Muscle of leg (tissue), 16 donors: ENCODE data around the gene OR52J3. TPM values are rescaled to one million over a fixed set of nuclear protein-coding genes. Genes with fewer than 3 reads are reported as not detected.

ENCODE experiments used
- DNase-seq: peaks from one replicate; pipeline ENCODE4 v3.0.0; 2013
- H3K27ac ChIP-seq: one replicate; pipeline ENCODE4 v1.5.1; 2013; ENCODE audit warnings: mild to moderate bottlenecking, low read length, control low read depth
- H3K27me3 ChIP-seq: one replicate; pipeline ENCODE4 v1.6.1; 2013; ENCODE audit warnings: low read length; ENCODE audit not compliant: control insufficient read depth, insufficient read depth
- H3K36me3 ChIP-seq: one replicate; pipeline ENCODE4 v1.6.1; 2013; ENCODE audit warnings: low read length; ENCODE audit not compliant: control insufficient read depth, insufficient read depth
- H3K4me1 ChIP-seq: one replicate; pipeline ENCODE4 v1.6.1; 2013; ENCODE audit warnings: low read length; ENCODE audit not compliant: control insufficient read depth, insufficient read depth
- H3K4me3 ChIP-seq: one replicate; pipeline ENCODE4 v1.5.1; 2013; ENCODE audit warnings: low read length, control low read depth
- H3K9me3 ChIP-seq: replicated peaks from 2 replicates; pipeline ENCODE4 v1.6.1; 2013; ENCODE audit warnings: low read depth, low read length; ENCODE audit not compliant: control insufficient read depth
- WGBS: methylation state at CpG from one replicate; pipeline ENCODE4 v1.1.5; 2013; ENCODE audit warnings: missing lambda C conversion rate; ENCODE audit not compliant: insufficient coverage; 5-methylcytosine and 5-hydroxymethylcytosine counted together
- long read RNA-seq, 11 donors: transcript quantifications; one replicate each; lab custom pipeline, GENCODE V29; 2026
- polyA plus RNA-seq, 8 donors: library from polyadenylated mRNA; unstranded; fragments of 120-200 nt; gene quantifications; one replicate each; pipeline versions ENCODE4 v1.2.1 to v1.2.3, GENCODE V29; 2013; ENCODE audit warnings: inconsistent platforms in 1 of 8, low replicate concordance in 1 of 8; ENCODE audit not compliant: insufficient read length in 8 of 8, insufficient read depth in 1 of 8
- total RNA-seq: library from RNA; stranded (reverse); fragments of 120-200 nt; gene quantifications from one replicate; pipeline ENCODE4 v1.2.4, GENCODE V29; 2013

Gene OR52J3
- total RNA-seq (not detected), polyA plus RNA-seq (not detected)
- long read RNA-seq, donor 1 = 0 reads
- long read RNA-seq, donor 2 = 0 reads
- long read RNA-seq, donor 3 = 0 reads
- long read RNA-seq, donor 4 = 0 reads
- long read RNA-seq, donor 5 = 0 reads
- long read RNA-seq, donor 6 = 0 reads
- long read RNA-seq, donor 7 = 0 reads
- long read RNA-seq, donor 8, partial matches to known transcripts = 0 of 1 reads
- long read RNA-seq, donor 8, other reads (novel, unspliced or antisense) = 0 of 1 reads
- long read RNA-seq, donor 9 = 0 reads
- long read RNA-seq, donor 10 = 0 reads
- long read RNA-seq, donor 11 = 0 reads

DNA sequence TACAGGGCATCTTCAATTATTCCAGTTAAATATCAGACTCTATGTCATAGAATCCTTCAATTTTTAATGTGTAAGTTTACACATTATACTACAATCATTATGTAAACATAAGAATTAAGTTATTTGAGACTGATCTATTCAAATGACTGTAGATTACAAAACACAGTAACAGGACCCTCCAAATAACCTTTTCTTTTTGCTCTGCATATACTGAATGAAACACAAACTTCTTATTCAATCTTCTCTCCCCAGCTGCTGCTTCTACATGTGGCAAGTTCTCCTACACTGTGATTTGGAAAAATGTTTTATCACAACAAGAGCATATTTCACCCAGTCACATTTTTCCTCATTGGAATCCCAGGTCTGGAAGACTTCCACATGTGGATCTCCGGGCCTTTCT lies at the start of gene OR52J3:
TSS of gene OR52J3 (plus strand) at position 301 of the 400 bp plus-strand sequence. CDS start at position 301, 0 bp downstream.
- no peaks in the 10 kb centered on the region for H3K9me3 ChIP-seq
- no peaks in the 10 kb centered on the region for H3K36me3 ChIP-seq
- no peak within 1 kb of the TSS for H3K27ac ChIP-seq
- H3K4me3 ChIP-seq = no peak within 1 kb of the TSS
- H3K27me3 ChIP-seq = no peaks in the 10 kb centered on the region
- H3K4me1 ChIP-seq = no peaks in the 10 kb centered on the region
- no peak for DNase-seq
- 93% methylated on average over 1 of the region's 1 CpG for WGBS

DNA sequence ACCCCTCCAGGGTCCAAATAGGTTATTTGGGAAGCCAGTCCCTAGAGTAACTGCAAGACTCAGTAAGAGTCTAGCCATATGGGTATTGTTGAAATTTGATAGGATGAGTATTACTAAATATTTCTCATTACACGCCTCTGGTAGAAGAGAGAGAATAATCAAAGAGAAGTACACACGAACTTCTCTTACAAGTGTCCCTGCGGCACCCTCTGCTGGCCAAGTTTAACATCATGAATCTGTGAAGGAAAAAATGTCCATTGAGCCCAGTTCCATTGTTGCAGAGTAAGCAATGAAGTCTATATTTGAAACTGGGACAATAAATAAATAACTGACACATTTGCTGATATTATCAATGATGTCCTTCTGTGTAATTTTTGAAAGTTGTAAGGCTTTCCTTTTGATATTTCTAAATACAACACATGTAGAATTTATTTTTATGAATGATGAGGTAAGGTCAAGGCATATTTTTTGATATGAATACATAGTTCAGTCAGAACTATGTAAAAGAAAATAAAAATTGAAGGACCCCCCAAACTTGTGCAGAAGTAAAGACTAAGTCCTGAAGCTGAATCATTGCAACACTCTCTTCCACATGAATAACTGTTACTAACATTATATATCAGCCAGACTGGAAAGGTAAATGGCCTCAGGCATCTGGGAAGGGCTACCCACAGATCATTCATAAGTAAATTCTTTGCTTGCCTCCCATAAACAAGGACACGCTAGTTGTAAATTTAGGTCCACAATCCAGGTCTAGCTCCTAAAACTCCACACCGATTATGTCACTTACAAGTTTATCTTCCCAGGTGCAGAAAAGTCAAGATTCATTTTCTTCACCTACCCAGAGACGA lies 41.7 kb upstream of the OR52J3 start:
- Histone ChIP-seq H3K27ac (no peak overlapping the region), H3K9me3 (no peaks in the 10 kb centered on the region), H3K36me3 (no peaks in the 10 kb centered on the region), H3K27me3 (no peaks in the 10 kb centered on the region), H3K4me3 (no peak overlapping the region), H3K4me1 (no peaks in the 10 kb centered on the region)
- 66% methylated on average over 3 of the region's 6 CpGs for WGBS
- peak; percentile 66 for DNase-seq

DNA sequence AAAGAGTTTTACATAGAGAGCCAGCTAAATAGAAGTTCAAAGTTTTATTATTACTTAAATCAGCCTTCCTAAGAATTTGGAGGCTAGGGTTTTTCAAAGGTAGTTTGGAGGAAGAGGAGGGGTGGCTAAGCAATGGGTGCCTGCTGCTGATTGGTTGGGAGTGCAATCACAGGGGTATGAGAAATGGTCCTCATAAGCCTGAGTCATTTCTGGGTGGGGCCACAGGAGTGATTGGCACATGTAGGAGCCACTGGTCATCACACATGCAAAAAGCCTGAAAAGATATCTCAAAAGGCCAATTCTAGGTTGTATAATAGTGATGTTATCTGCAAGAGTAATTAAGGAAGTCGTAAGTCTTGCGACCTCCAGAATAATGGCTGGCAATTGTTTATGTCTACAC lies 38.8 kb upstream of the OR52J3 start:
- no CpG with 5 or more reads among the region's 2 CpGs for WGBS
- Histone ChIP-seq H3K27me3 (no peaks in the 10 kb centered on the region), H3K4me3 (no peak overlapping the region), H3K36me3 (no peaks in the 10 kb centered on the region), H3K27ac (no peak overlapping the region), H3K4me1 (no peaks in the 10 kb centered on the region), H3K9me3 (no peaks in the 10 kb centered on the region)
- DNase-seq = no peak

DNA sequence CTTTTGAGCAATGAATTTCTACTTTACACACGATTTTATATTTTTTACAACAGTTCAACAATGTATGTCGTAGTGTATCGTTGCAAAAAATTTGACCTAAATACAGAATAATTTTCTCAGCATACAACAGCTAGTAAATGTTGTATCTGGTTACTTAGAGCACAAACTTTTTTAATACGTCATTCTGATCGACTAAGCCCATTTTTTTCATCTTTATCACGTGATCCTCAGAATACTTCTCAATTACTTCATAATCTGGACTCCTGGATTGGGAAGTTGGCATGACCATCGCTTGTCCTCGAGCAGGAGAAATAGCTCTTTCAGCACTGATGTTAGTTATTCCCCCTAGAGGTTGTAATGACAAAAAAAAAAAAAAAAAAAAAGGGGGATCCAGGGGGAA lies 35.1 kb upstream of the OR52J3 start:
- Histone ChIP-seq H3K36me3 (no peaks in the 10 kb centered on the region), H3K9me3 (no peaks in the 10 kb centered on the region), H3K4me3 (no peak overlapping the region), H3K4me1 (no peaks in the 10 kb centered on the region), H3K27ac (no peak overlapping the region), H3K27me3 (no peaks in the 10 kb centered on the region)
- DNase-seq = no peak
- no CpG with 5 or more reads among the region's 8 CpGs for WGBS

DNA sequence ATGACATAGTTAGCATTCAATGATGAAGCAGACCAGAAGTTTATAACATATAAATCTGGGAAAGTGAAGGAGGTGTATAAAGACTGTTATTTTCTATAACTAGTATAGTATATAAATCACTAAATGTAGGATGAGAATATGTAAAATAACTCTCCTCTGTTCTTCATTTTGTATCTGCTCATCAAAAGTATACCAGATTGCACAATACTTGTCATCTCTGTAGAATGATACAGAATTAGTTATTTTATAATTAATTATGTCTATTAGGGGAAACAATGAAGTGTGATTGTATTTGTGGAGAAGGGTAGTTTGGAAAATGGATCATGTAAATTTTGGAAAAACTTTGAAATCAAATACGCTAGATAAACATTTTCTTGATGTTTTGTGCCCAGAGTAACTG lies 33.3 kb upstream of the OR52J3 start:
- H3K27ac ChIP-seq = no peak overlapping the region
- H3K9me3 ChIP-seq = no peaks in the 10 kb centered on the region
- H3K4me1 ChIP-seq = no peaks in the 10 kb centered on the region
- H3K36me3 ChIP-seq = no peaks in the 10 kb centered on the region
- no peaks in the 10 kb centered on the region for H3K27me3 ChIP-seq
- 100% methylated on average over 1 of the region's 1 CpG for WGBS
- H3K4me3 ChIP-seq = no peak overlapping the region
- DNase-seq = no peak

GRCh38 chr11:5021996-5022395 lies 24.3 kb upstream of the OR52J3 start:
- no peak overlapping the region for H3K4me3 ChIP-seq
- 67% methylated on average over 1 of the region's 2 CpGs for WGBS
- H3K4me1 ChIP-seq = no peaks in the 10 kb centered on the region
- peaks cover 13% of the 10 kb centered on the region for H3K9me3 ChIP-seq
- H3K27me3 ChIP-seq = no peaks in the 10 kb centered on the region
- H3K36me3 ChIP-seq = no peaks in the 10 kb centered on the region
- H3K27ac ChIP-seq = no peak overlapping the region
- DNase-seq = no peak

DNA sequence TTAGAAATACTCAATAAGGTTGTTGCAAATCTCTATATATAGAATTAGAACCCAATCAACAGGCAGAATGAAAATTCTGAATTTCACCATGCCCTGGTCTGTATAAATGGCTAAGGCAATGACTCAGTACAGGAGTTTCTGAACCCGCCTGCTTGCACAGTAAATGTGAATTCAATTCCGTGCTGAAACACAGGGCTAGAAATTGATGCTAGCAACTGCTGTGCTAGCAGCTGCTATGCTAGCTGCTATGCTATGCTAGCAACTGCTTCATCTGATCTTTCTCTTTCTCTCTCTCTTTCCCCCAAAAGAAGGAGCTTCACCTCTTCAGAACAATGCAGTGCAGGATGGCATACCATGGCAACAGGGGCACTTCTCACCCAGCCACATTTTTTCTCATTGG lies 9.7 kb upstream of the OR52J3 start:
- H3K36me3 ChIP-seq = no peaks in the 10 kb centered on the region
- H3K9me3 ChIP-seq = no peaks in the 10 kb centered on the region
- H3K27ac ChIP-seq = no peak overlapping the region
- no peak overlapping the region for H3K4me3 ChIP-seq
- WGBS = 60% methylated on average over 2 of the region's 2 CpGs
- peak; percentile 4 for DNase-seq
- H3K27me3 ChIP-seq = no peaks in the 10 kb centered on the region
- no peaks in the 10 kb centered on the region for H3K4me1 ChIP-seq

GRCh38 chr11:5037926-5038325 lies 8.4 kb upstream of the OR52J3 start:
- no peaks in the 10 kb centered on the region for H3K36me3 ChIP-seq
- no peak for DNase-seq
- no peak overlapping the region for H3K4me3 ChIP-seq
- 0% methylated on average over 1 of the region's 2 CpGs for WGBS
- H3K4me1 ChIP-seq = no peaks in the 10 kb centered on the region
- H3K9me3 ChIP-seq = no peaks in the 10 kb centered on the region
- H3K27ac ChIP-seq = no peak overlapping the region
- H3K27me3 ChIP-seq = no peaks in the 10 kb centered on the region

- no peaks in the 10 kb centered on the region for H3K4me1 ChIP-seq
- H3K27me3 ChIP-seq = no peaks in the 10 kb centered on the region
- no peaks in the 10 kb centered on the region for H3K9me3 ChIP-seq
- H3K4me3 ChIP-seq = no peak overlapping the region
- no CpG with 5 or more reads among the region's 1 CpG for WGBS
- DNase-seq = no peak
- H3K27ac ChIP-seq = no peak overlapping the region
- H3K36me3 ChIP-seq = no peaks in the 10 kb centered on the region
Measured at GRCh38 chr11:5038341-5038740, 8.0 kb upstream of the OR52J3 start.

DNA sequence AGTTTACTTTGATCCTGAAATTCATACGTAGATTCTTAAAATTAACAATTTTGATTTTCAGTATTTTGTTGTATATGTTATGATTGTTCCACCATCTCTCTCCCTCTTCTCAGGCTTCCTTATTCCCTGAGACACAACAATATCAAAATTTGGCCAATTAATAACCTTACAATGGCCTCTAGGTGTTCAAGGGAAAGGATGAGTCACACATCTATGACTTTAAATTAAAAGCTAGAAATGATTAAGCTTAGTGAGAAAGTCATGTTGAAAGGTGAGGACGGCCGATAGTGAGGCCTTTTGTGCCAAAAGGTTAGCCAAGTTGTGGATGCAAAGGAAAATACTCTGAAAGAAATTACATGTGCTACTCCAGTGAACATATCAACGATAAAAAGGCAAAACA lies 5.5 kb upstream of the OR52J3 start:
- Histone ChIP-seq H3K27me3 (no peaks in the 10 kb centered on the region), H3K9me3 (no peaks in the 10 kb centered on the region), H3K27ac (no peak overlapping the region), H3K4me3 (no peak overlapping the region), H3K4me1 (no peaks in the 10 kb centered on the region), H3K36me3 (no peaks in the 10 kb centered on the region)
- WGBS = no CpG with 5 or more reads among the region's 4 CpGs
- no peak for DNase-seq
